ENCODE measurements around the gene EPX. TPM values are rescaled to one million over a fixed set of nuclear protein-coding genes. Genes with fewer than 3 reads are reported as not detected.

The EPX gene
- total RNA-seq, 1 donor from 2014 or later, result not detected

DNA sequence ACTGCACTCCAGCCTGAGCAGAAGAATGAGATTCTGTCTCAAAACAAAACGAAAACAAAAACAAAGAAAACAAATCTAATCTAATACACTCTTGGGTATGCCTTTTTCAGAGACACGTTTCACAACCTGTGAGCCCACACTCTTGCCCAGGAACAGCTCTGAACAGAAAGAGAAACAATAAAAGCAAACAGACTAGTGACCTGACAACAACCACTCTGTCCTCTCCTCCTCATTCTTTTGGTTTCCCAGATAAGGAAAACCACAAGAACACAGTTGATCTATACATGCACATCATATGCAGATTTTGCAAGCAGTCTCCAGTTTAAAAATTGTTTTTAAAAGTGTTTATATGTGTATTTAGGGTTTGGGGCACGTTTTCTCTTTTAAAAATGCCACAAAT lies 25.2 kb downstream of the EPX start:
- Mint-ChIP-seq H3K36me3 (ENCODE audit: low read depth) (peaks cover 3% of the 10 kb centered on the region), H3K9me3 (no peaks in the 10 kb centered on the region), H3K4me3 (peak overlapping the region; percentile 74), H3K27ac (ENCODE audit: unreplicated experiment) (peak overlapping the region; percentile 27), H3K27me3 (ENCODE audit: low read depth) (peaks cover 15% of the 10 kb centered on the region), H3K4me1 (peaks cover 14% of the 10 kb centered on the region)
- no peak for DNase-seq (ENCODE audit: low read depth, low spot score)
- TF ChIP-seq, protein P1, sequence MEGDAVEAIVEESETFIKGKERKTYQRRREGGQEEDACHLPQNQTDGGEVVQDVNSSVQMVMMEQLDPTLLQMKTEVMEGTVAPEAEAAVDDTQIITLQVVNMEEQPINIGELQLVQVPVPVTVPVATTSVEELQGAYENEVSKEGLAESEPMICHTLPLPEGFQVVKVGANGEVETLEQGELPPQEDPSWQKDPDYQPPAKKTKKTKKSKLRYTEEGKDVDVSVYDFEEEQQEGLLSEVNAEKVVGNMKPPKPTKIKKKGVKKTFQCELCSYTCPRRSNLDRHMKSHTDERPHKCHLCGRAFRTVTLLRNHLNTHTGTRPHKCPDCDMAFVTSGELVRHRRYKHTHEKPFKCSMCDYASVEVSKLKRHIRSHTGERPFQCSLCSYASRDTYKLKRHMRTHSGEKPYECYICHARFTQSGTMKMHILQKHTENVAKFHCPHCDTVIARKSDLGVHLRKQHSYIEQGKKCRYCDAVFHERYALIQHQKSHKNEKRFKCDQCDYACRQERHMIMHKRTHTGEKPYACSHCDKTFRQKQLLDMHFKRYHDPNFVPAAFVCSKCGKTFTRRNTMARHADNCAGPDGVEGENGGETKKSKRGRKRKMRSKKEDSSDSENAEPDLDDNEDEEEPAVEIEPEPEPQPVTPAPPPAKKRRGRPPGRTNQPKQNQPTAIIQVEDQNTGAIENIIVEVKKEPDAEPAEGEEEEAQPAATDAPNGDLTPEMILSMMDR (conservative IDR thresholded peaks at IDR 0.05), result no peak

DNA sequence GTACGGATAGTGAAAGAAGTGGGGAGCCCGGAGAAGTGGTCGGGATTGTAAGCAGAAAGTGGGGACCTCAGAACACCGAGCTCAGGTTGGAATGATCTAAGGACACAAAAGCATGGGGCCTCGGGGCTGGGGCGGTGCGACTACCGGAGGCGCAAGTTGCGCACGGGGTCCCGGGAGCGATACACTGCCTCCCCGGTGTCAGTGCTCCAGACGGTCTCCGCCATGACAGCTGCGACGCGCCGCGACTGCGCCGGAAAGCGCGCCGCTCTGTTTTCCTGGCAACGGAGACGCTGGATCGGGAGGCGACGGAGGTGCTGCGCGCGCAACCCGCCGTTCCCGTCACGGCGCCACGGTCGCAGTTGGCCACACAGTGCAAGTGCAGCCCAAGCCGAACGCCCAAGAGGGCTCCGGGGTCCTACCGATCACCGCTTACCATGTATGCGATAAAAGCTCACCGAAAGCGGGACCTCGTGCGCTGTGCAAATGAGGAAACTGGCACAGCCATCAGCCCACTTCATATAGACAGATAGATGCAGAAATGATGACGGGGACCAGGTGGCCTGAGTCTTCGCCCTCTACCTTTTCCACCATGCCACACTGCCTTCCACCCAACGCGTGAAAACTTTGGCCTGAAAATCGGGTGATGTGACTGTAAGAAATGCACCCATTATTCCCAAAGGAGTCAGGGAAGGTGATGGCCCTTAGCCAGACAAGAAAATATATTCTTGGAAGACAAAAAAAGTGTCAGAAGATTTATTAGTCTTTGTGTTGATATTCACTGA lies 26.7 kb downstream of the EPX start, which contains the start of gene MKS1:
TSS of gene MKS1 (minus strand) at position 249 of the 782 bp plus-strand sequence. CDS start at position 224, 25 bp downstream.
- peak within 1 kb of the TSS; percentile 89 for H3K4me3 Mint-ChIP-seq
- DNase-seq (ENCODE audit: low read depth, low spot score), result peak; percentile 97
- H3K27me3 Mint-ChIP-seq (ENCODE audit: low read depth), result peaks cover 26% of the 10 kb centered on the region
- peak within 1 kb of the TSS; percentile 97 for H3K27ac Mint-ChIP-seq (ENCODE audit: unreplicated experiment)
- H3K4me1 Mint-ChIP-seq, result peaks cover 14% of the 10 kb centered on the region
- TF ChIP-seq, protein P1 (conservative IDR thresholded peaks at IDR 0.05), result peak; percentile 69
- no peaks in the 10 kb centered on the region for H3K9me3 Mint-ChIP-seq
- H3K36me3 Mint-ChIP-seq (ENCODE audit: low read depth), result peaks cover 3% of the 10 kb centered on the region

DNA sequence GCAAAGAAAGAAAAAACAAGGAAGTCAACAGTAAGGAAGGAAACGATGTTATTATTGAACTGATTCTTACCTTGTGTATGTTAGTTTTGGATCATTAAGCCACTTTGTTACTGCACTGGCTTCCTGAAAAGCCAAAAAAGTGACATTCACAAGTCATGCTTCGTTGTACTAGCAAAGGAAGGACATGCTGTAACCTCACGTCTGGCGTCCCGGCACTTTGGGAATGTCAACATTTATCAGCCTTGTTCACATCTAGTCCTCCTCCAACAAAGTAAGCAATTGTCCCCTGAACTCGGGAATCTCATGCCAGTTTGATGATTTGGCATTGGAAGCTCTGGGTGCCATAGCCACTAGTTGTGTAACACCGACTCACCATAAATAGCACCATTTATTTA lies 27.3 kb downstream of the EPX start:
- TF ChIP-seq, protein P1 (conservative IDR thresholded peaks at IDR 0.05), result no peak
- peak overlapping the region; percentile 89 for H3K4me3 Mint-ChIP-seq
- H3K36me3 Mint-ChIP-seq (ENCODE audit: low read depth), result peaks cover 3% of the 10 kb centered on the region
- H3K27me3 Mint-ChIP-seq (ENCODE audit: low read depth), result peaks cover 30% of the 10 kb centered on the region
- no peak overlapping the region for H3K27ac Mint-ChIP-seq (ENCODE audit: unreplicated experiment)
- no peaks in the 10 kb centered on the region for H3K9me3 Mint-ChIP-seq
- peaks cover 14% of the 10 kb centered on the region for H3K4me1 Mint-ChIP-seq
- DNase-seq (ENCODE audit: low read depth, low spot score), result no peak

DNA sequence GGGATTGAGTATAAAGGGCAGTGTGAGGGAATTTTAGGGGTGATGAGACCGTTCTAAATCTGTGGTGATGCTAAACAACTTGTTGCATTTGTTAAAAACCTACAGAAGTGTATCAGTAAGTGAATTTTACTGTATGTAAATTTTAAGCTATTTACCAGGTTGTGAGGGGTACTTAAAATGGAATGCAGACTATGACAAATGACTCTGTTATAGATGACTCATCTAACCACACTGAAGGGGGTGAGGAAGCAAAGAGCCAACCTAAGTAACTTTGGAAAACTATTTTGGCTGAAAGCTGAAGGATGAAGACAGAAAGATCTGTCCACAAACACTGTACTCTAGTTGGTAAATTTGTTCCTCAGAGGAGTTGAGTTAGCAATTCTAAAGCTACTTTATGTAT lies 31.8 kb downstream of the EPX start:
- DNase-seq (ENCODE audit: low read depth, low spot score), result no peak
- Mint-ChIP-seq H3K27me3 (ENCODE audit: low read depth) (peaks cover 43% of the 10 kb centered on the region), H3K36me3 (ENCODE audit: low read depth) (peaks cover 2% of the 10 kb centered on the region), H3K4me3 (no peak overlapping the region), H3K27ac (ENCODE audit: unreplicated experiment) (no peak overlapping the region), H3K9me3 (no peaks in the 10 kb centered on the region), H3K4me1 (peaks cover 3% of the 10 kb centered on the region)
- TF ChIP-seq, protein P1 (conservative IDR thresholded peaks at IDR 0.05), result no peak

DNA sequence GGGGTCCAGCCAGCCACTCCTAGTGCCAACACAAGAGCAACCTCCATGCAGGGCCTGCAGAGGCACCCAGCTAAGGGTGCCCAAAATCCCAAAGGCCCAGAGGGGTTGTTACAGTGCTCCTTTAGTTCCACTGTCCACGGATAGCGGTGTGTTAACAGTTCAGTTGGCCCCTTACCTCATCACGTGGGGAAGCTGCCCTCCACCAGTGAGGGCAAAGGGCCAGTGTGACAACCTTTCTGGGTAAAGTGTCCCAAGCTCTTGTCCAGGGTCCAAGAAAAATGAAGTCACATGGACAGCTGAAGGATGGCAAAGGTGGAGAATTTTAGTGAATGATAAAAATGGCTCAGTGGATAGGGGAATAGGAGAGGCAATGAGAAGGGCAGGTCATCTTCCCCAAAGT lies 35.2 kb downstream of the EPX start:
- Mint-ChIP-seq H3K4me3 (no peak overlapping the region), H3K4me1 (no peaks in the 10 kb centered on the region), H3K27ac (ENCODE audit: unreplicated experiment) (no peak overlapping the region), H3K9me3 (no peaks in the 10 kb centered on the region), H3K36me3 (ENCODE audit: low read depth) (no peaks in the 10 kb centered on the region), H3K27me3 (ENCODE audit: low read depth) (peaks cover 49% of the 10 kb centered on the region)
- DNase-seq (ENCODE audit: low read depth, low spot score), result no peak
- TF ChIP-seq, protein P1 (conservative IDR thresholded peaks at IDR 0.05), result no peak

Measured in neural crest cell (in vitro differentiated cells).